SK-N-SH (cell line): Measurements from ENCODE around the gene STARD13. TPM values are rescaled to one million over a fixed set of nuclear protein-coding genes. Genes with fewer than 3 reads are reported as not detected.

ENCODE experiments used
- CTCF ChIA-PET: fragments of 300-600, 350-600 bp; formaldehyde crosslinking; extraction: SDS; loops from one replicate; lab custom pipeline; 2021; lab: Yijun Ruan, JAX
- POLR2A ChIA-PET: fragments of 350-600 bp; sonication (Branson Sonifier 250); formaldehyde crosslinking; extraction: SDS; loops from one replicate; lab custom pipeline; 2020; ENCODE audit warnings: antibody characterized with exemption, inconsistent platforms; lab: Yijun Ruan, JAX
- DNase-seq: peaks from one replicate; pipeline ENCODE4 v3.0.0; 2012
- H2AFZ ChIP-seq: fragments of 200-600 bp; sonication (generic); 2 replicates; pipeline ENCODE4 v1.8.1; 2016; ENCODE audit warnings: antibody characterized with exemption, mild to moderate bottlenecking, low read depth
- H3F3A ChIP-seq: fragments of 200-600 bp; sonication (generic); replicated peaks from 2 replicates; pipeline ENCODE3; 2016; ENCODE audit warnings: antibody characterized with exemption, mild to moderate bottlenecking; ENCODE audit not compliant: insufficient read depth
- H3K27ac ChIP-seq, 2 experiments: fragments of 200-500 bp in 1 of 2; fragments of 200-600 bp in 1 of 2; sonication (Bioruptor generic) in 1 of 2; sonication (generic), shearing (Covaris generic) in 1 of 2; 2 replicates each; pipeline versions ENCODE4 v1.5.1 to v1.6.1; 2014 to 2016; ENCODE audit warnings: low read depth in 2 of 2, inconsistent platforms in 1 of 2, low read length in 1 of 2, mild to moderate bottlenecking in 1 of 2, mixed read lengths in 1 of 2
- H3K27me3 ChIP-seq: fragments of 200-600 bp; sonication (generic), shearing (Covaris generic); 2 replicates; pipeline ENCODE4 v1.6.1; 2016; ENCODE audit warnings: mixed run types; ENCODE audit not compliant: insufficient read depth
- H3K36me3 ChIP-seq, 2 experiments: fragments of 200-500 bp in 1 of 2; fragments of 200-600 bp in 1 of 2; sonication (Bioruptor generic) in 1 of 2; sonication (generic) in 1 of 2; replicated peaks in 1 of 2; 2 replicates each; pipeline versions ENCODE3 to v1.5.1; 2014 to 2016; ENCODE audit warnings: low read length in 1 of 2, mild to moderate bottlenecking in 1 of 2; ENCODE audit not compliant: insufficient read depth in 2 of 2, control insufficient read depth in 1 of 2
- H3K4me1 ChIP-seq, 2 experiments: fragments of 200-500 bp in 1 of 2; fragments of 200-600 bp in 1 of 2; sonication (Bioruptor generic) in 1 of 2; sonication (generic), shearing (Covaris generic) in 1 of 2; 2 replicates each; pipeline versions ENCODE4 v1.5.1 to v1.6.1; 2014 to 2016; ENCODE audit warnings: low read depth in 1 of 2, low read length in 1 of 2, mixed run types in 1 of 2; ENCODE audit not compliant: insufficient read depth in 2 of 2, control insufficient read depth in 1 of 2
- H3K4me2 ChIP-seq: fragments of 200-600 bp; sonication (generic), shearing (Covaris generic); 2 replicates; pipeline ENCODE4 v1.6.1; 2017; ENCODE audit warnings: mixed run types
- H3K4me3 ChIP-seq, 2 experiments: fragments of 200-500 bp in 1 of 2; fragments of 200-600 bp in 1 of 2; sonication (Bioruptor generic) in 1 of 2; sonication (generic), shearing (Covaris generic) in 1 of 2; 2 replicates each; pipeline versions ENCODE4 v1.5.1 to v1.8.1; 2014 to 2016; ENCODE audit warnings: low read depth in 2 of 2, inconsistent platforms in 1 of 2, low read length in 1 of 2, mild to moderate bottlenecking in 1 of 2, mixed read lengths in 1 of 2, moderate library complexity in 1 of 2
- H3K79me2 ChIP-seq: fragments of 200-600 bp; sonication (generic); 2 replicates; pipeline ENCODE4 v1.8.1; 2017; ENCODE audit warnings: mild to moderate bottlenecking; ENCODE audit not compliant: insufficient read depth
- H3K9ac ChIP-seq: fragments of 200-600 bp; sonication (generic); 2 replicates; pipeline ENCODE4 v1.6.1; 2017; ENCODE audit warnings: mixed run types
- H3K9me2 ChIP-seq: fragments of 200-600 bp; sonication (generic); 2 replicates; pipeline ENCODE4 v1.6.1; 2017; ENCODE audit warnings: mixed run types
- H3K9me3 ChIP-seq: fragments of 200-600 bp; sonication (generic); 2 replicates; pipeline ENCODE4 v1.6.1; 2017; ENCODE audit warnings: mixed run types, mild to moderate bottlenecking, moderate library complexity
- H4K20me1 ChIP-seq: fragments of 200-600 bp; sonication (generic); 2 replicates; pipeline ENCODE4 v1.6.1; 2017; ENCODE audit warnings: mild to moderate bottlenecking, mixed run types; ENCODE audit not compliant: insufficient read depth
- EP300 ChIP-seq, 2 experiments: IDR thresholded peaks; 2 replicates each; pipeline versions ENCODE4 v1.4.0 to v1.6.1; 2012; ENCODE audit warnings: borderline replicate concordance in 1 of 2, low read depth in 1 of 2, low read length in 1 of 2
- FOXJ3 ChIP-seq: sonication (generic); formaldehyde crosslinking; IDR thresholded peaks from 2 replicates; pipeline ENCODE4 v1.5.1; 2020; ENCODE audit warnings: mild to moderate bottlenecking, missing genetic modification reagents
- FOXM1 ChIP-seq: IDR thresholded peaks from 2 replicates; pipeline ENCODE4 v1.4.0; 2012; ENCODE audit warnings: low read depth, mild to moderate bottlenecking
- IRF3 ChIP-seq: fragments of 150-350 bp; IDR thresholded peaks from 2 replicates; pipeline ENCODE4 v1.6.1; 2016; ENCODE audit warnings: mild to moderate bottlenecking, low read depth, low read length
- MEF2A ChIP-seq: IDR thresholded peaks from 2 replicates; pipeline ENCODE4 v1.4.0; 2012; ENCODE audit warnings: low read depth, borderline replicate concordance
- POLR2AphosphoS5 ChIP-seq: IDR thresholded peaks from 2 replicates; pipeline ENCODE4 v1.6.1; 2012; ENCODE audit warnings: low read depth, low read length
- RCOR1 ChIP-seq: fragments of 150-350 bp; IDR thresholded peaks from 2 replicates; pipeline ENCODE4 v1.6.1; 2017; ENCODE audit warnings: antibody characterized with exemption, low read length
- SMC3 ChIP-seq: IDR thresholded peaks from 2 replicates; pipeline ENCODE4 v1.6.1; 2012; ENCODE audit warnings: low read depth, low read length, improper control_type of control experiment
- TCF12 ChIP-seq: IDR thresholded peaks from 2 replicates; pipeline ENCODE4 v1.4.0; 2012
- YY1 ChIP-seq: IDR thresholded peaks from 2 replicates; pipeline ENCODE4 v1.4.0; 2012; ENCODE audit warnings: low read depth, mild to moderate bottlenecking
- WGBS: methylation state at CpG from one replicate; pipeline ENCODE4 v1.1.6; 2017; ENCODE audit warnings: low lambda C conversion rate; 5-methylcytosine and 5-hydroxymethylcytosine counted together
- polyA plus RNA-seq, 3 experiments: library from polyadenylated mRNA; depleted of rRNA; stranded (reverse); fragments of >200 nt; gene quantifications; 2 replicates each; pipeline ENCODE4 v1.2.3, GENCODE V29; 2012
- TF ChIP-seq, protein P1 (sequence below): IDR thresholded peaks from 2 replicates; pipeline ENCODE4; 2012

STARD13 gene
- polyA plus RNA-seq, 1 of the 3 experiments (the other 2 are of a cell fraction): 5.7 TPM

DNA sequence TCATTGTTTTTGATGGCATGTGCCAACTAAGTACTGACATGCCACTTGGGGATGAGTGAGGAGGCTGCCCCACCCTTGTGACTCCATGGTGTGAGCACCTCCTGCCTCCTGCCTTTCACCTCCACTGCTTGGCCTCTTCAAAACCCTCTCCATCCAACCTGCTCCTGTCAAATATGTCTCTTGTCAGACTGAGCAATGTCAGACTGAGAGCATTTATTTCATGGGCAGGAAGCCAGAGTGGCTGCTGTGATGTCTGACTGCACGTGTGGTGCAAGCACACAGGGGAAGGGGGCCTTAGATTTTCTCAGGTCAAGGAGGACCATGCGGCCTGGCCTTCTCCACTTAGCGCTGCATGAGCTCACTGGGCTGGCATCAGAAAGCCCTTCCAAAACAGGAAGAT, 68.3 kb downstream of the STARD13 start:
- TF ChIP-seq FOXJ3 (CRISPR knock-in tag) (no peak), YY1 (no peak), EP300 (IDR thresholded peaks at IDR 0.05; ENCODE audit: borderline replicate concordance in 1 of 2, low read depth in 1 of 2, low read length in 1 of 2) (no peak), TCF12 (no peak), MEF2A (no peak), IRF3 (no peak), FOXM1 (no peak), SMC3 (no peak), RCOR1 (no peak)
- TF ChIP-seq, protein P1, sequence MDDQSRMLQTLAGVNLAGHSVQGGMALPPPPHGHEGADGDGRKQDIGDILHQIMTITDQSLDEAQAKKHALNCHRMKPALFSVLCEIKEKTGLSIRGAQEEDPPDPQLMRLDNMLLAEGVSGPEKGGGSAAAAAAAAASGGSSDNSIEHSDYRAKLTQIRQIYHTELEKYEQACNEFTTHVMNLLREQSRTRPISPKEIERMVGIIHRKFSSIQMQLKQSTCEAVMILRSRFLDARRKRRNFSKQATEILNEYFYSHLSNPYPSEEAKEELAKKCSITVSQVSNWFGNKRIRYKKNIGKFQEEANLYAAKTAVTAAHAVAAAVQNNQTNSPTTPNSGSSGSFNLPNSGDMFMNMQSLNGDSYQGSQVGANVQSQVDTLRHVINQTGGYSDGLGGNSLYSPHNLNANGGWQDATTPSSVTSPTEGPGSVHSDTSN: no peak
- POLR2A ChIA-PET: interaction anchor here (0.6 kb wide), 1 partner anchor 159 kb away, joined by 3 read pairs; no protein-coding TSS in a partner anchor
- peaks cover 40% of the 10 kb centered on the region for H3K79me2 ChIP-seq

GRCh38 chr13:33213797-33214196, 71.8 kb downstream of the STARD13 start:
- 85% methylated on average over 6 of the region's 6 CpGs for WGBS
- CTCF ChIA-PET: interaction anchor here (1.0 to 2.5 kb wide), 8 partner anchors 9 to 574 kb away, joined by 3 to 9 read pairs (median 6); no protein-coding TSS in a partner anchor
- no peak for TF ChIP-seq POLR2AphosphoS5
- DNase-seq: no peak
- H4K20me1 ChIP-seq: no peaks in the 10 kb centered on the region
- H3K36me3 ChIP-seq: no peaks in the 10 kb centered on the region
- H3K4me1 ChIP-seq: peaks cover 30 to 33% of the 10 kb centered on the region in 2 experiments; a peak in 3 of 4 replicates
- no peaks in the 10 kb centered on the region for H3K9me2 ChIP-seq
- no peaks in the 10 kb centered on the region for H3K27me3 ChIP-seq
- H3K79me2 ChIP-seq: peaks cover 50% of the 10 kb centered on the region
- H3K27ac ChIP-seq: peak overlapping the region; percentile 63 to 81
- H3K9ac ChIP-seq: peak overlapping the region; percentile 14; the same call in 1 of the 2 replicates
- no peak overlapping the region for H2AFZ ChIP-seq
- H3K4me3 ChIP-seq: no peak overlapping the region
- H3K4me2 ChIP-seq: peak overlapping the region; percentile 49
- POLR2A ChIA-PET: interaction anchor here (1.0 to 1.3 kb wide), 3 partner anchors 8 to 20 kb away, joined by 3 to 9 read pairs (median 6); no protein-coding TSS in a partner anchor
- no peaks in the 10 kb centered on the region for H3K9me3 ChIP-seq
- no peaks in the 10 kb centered on the region for H3F3A ChIP-seq

More for the DNA sequence above, 68.3 kb downstream of the STARD13 start:
- Histone ChIP-seq H3K4me1 (peaks cover 30 to 33% of the 10 kb centered on the region in 2 experiments; a peak in 3 of 4 replicates), H3F3A (no peaks in the 10 kb centered on the region), H4K20me1 (no peaks in the 10 kb centered on the region), H3K9ac (no peak overlapping the region), H3K27ac (peak overlapping the region in 1 of 2 experiments; percentile 6; a peak in 1 of 4 replicates), H2AFZ (no peak overlapping the region), H3K4me2 (no peak overlapping the region), H3K36me3 (no peaks in the 10 kb centered on the region), H3K9me2 (no peaks in the 10 kb centered on the region), H3K27me3 (no peaks in the 10 kb centered on the region), H3K9me3 (no peaks in the 10 kb centered on the region), H3K4me3 (no peak overlapping the region)
- DNase-seq: no peak
- WGBS: 93% methylated on average over 3 of the region's 3 CpGs
- CTCF ChIA-PET: interaction anchor here (1.0 to 1.4 kb wide), 3 partner anchors 11 to 507 kb away, joined by 3 to 4 read pairs (median 4); no protein-coding TSS in a partner anchor
